ENCODE measurements around the gene SEMA3E.
"Not testable (repeated sequence)": the region's sequence is repeated elsewhere in the genome, so short reads cannot be mapped to it uniquely, and the experiment has no call there.

GRCh38 chr7:83673291-83673690 is 24.4 kb upstream of the SEMA3E start:
- not testable (repeated sequence) for TF ChIP-seq YY1 (IDR thresholded peaks at IDR 0.05; ENCODE audit: insufficient read depth, insufficient read length); ZNF274 (IDR thresholded peaks at IDR 0.05; ENCODE audit: low read depth, low read length); SUZ12 (IDR thresholded peaks at IDR 0.05; ENCODE audit: extremely low read depth, insufficient read depth, insufficient read length)
